GM10266 (cell line): Measurements from ENCODE around the gene SLC35B2.

Experiments used
- DNase-seq: peaks from one replicate; pipeline ENCODE4 v3.0.0; 2012; ENCODE audit errors: extremely low spot score
- TF ChIP-seq, protein P1 (sequence below): IDR thresholded peaks from 2 replicates; pipeline ENCODE4 v1.5.1; 2012; ENCODE audit warnings: mild to moderate bottlenecking, low read depth; ENCODE audit not compliant: control insufficient read depth, insufficient read depth; ENCODE audit errors: missing control alignments

The SLC35B2 gene

DNA sequence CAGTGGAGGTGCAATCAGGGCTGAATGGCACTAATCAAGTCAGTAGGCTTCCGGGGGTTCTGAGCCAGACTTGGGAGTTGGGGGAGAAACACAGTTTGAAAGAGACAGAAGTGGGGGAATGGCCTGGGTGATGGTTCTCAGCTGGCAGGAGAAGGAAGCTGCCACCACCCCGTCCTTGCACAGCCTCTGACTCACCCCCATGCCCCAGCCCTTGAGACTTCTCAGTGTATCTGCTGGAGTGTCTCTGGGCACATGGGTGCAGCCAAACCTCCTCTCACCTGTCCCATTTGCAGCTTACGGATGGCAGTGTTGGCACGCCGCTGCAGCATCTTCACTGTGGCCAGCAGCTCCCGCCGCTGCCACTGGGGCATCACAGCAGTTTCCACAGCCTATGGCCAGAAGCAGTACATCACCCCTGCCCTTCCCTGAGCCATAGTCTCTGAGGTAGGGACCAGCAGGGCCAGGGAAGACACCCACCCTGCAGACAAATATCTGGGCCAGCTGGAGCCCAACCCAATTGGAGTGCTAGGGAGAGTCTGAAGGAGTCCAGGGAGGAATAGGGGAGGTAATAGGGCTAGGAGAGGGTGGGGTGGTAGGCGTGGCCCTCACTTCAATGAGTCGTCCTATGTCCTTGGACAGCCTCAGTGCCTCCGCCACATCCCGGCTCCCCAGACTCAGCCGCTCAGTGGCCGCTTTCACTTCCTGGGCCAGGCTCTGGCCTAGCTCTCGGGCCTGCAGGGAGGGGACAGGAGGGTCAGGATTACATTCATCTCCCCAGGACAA, 44.6 kb upstream of the SLC35B2 start:
- DNase-seq = no peak
- TF ChIP-seq, protein P1, sequence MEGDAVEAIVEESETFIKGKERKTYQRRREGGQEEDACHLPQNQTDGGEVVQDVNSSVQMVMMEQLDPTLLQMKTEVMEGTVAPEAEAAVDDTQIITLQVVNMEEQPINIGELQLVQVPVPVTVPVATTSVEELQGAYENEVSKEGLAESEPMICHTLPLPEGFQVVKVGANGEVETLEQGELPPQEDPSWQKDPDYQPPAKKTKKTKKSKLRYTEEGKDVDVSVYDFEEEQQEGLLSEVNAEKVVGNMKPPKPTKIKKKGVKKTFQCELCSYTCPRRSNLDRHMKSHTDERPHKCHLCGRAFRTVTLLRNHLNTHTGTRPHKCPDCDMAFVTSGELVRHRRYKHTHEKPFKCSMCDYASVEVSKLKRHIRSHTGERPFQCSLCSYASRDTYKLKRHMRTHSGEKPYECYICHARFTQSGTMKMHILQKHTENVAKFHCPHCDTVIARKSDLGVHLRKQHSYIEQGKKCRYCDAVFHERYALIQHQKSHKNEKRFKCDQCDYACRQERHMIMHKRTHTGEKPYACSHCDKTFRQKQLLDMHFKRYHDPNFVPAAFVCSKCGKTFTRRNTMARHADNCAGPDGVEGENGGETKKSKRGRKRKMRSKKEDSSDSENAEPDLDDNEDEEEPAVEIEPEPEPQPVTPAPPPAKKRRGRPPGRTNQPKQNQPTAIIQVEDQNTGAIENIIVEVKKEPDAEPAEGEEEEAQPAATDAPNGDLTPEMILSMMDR = no peak

DNA sequence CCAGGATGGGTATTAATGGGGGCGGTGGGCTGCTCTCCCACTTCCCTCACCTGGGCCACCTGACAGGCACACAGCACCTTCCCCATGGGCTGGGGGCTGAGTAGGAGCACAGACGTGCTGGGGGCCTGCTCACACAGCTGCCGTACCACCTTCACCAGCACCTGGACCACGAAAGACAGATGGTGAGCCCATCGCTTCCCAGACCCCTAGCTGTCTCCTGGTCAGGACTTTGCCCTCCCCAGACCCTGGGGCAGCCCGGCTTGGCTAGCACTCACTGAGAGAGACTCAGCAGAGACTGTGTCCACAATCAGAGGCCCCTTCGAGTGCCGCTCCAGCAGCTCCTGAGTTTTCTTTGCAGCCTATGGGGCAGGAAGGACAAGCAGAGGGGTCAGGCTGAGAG, 43.8 kb upstream of the SLC35B2 start:
- TF ChIP-seq, protein P1 = no peak
- no peak for DNase-seq

- TF ChIP-seq, protein P1 = no peak
- no peak for DNase-seq
Measured at GRCh38 chr6:44300292-44300823, 43.0 kb upstream of the SLC35B2 start.

GRCh38 chr6:44298864-44299263, 41.5 kb upstream of the SLC35B2 start:
- TF ChIP-seq, protein P1 = no peak
- no peak for DNase-seq

GRCh38 chr6:44298055-44298803, 40.9 kb upstream of the SLC35B2 start:
- TF ChIP-seq, protein P1 = no peak
- DNase-seq = no peak

GRCh38 chr6:44297063-44298038, 40.0 kb upstream of the SLC35B2 start:
- no peak for DNase-seq
- TF ChIP-seq, protein P1 = no peak
